COLO829 (cell line): ENCODE data around the gene THBS2.
"Not testable (repeated sequence)": the region's sequence is repeated elsewhere in the genome, so short reads cannot be mapped to it uniquely, and the experiment has no call there.

ENCODE experiments used
- DNase-seq: peaks from one replicate; pipeline ENCODE4 v3.0.0; 2012; ENCODE audit warnings: low spot score

THBS2 gene

DNA sequence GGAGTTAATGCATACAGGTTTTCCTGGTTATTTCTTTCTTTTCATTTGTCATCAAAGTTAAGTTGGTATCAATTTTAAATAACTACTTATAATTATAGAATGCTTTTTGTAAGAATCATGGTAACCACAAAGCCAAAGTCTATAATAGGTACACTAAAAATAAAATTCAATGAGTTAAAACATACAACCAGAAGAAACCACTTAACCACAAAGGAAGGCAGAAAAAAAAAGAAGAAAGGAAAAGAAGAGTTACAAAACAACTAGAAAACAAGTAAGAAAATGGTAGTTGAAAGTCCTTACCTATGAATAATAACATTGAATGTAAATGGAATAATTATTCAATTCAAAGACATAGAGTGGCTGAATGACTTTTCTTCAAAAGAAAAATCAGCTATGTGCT lies 45.6 kb downstream of the THBS2 start:
- DNase-seq = no peak

DNA sequence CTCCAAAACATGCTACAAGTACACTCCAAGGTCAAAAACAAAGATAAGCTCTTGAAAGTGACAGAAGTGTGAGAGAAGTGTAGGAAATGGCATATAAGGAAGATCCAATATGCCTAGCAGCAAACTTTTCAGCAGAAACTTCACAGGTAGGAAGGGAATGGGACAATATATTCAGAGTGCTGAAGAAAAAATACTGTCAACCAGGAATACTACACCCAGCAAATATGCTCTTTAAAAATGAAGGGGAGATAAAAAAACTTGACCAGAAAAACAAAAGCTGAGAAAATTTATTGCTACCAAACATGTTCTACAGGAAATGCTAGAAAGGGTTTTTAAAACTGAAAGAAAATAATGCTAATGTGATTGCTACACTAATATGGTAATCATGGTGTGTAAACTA lies 46.2 kb downstream of the THBS2 start:
- DNase-seq = no peak

DNA sequence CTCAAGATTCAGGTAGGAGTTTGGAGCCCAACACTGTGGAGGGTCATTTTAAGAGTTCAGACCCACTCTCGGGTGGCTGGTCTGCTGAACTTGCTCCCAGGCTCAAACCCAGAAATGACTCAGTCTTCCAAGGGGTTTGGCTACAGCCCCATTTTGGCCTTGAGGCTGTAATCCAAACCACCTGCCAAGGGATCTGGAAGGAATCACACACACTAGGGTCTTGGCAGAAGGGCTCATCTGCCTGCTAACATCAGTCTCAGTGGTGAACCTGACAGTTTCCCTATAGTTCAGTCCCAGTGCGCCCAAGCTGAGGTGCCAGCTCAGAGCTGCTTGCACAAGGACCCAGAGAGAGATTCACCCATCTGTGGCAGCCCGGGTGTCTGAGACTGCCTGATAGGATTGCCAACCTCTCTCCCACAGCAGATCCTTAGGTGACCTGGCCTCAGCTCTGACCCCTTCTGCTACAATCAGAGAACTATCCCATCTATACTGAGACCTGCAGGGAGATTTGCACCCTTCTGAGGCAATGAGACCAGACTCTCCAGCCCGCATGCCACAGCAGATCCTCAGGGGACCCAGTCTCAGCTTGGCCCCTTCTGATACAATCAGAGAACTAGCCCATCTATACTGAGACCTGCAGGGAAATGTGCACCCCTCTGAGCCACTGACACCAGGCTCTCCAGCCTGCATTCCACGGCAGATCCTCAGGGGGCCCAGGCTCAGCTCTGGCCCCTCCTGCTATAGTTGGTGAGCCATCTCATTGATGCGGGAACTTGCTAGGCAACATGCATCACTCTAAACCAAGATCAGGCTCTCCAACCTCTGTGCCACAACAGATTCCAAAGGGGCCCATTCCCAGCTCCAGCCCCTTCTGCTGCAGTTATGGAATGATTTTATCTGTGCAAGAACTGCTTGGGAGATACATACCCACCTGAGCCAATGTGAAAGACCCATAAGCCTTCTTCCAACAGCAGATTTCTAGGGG lies 48.2 kb downstream of the THBS2 start:
- no peak for DNase-seq

DNA sequence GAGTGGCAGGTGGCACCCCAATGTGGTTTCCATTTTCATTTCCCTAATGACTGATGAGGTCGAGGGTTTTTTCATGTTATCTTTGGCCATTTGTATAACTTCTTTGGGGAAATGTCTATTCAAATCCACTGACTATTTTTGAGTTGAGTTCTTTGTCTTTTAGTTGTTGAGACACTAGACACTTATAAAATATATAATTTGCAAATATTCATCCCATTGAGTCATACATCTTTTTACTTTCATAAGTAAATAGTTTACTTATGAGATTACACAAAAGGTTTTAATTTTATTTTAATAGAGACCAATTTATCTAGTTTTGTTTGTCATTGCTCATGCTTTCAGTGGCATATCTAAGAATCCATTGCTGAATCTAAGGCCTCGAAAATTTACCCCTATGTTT lies 49.5 kb downstream of the THBS2 start:
- no peak for DNase-seq

DNA sequence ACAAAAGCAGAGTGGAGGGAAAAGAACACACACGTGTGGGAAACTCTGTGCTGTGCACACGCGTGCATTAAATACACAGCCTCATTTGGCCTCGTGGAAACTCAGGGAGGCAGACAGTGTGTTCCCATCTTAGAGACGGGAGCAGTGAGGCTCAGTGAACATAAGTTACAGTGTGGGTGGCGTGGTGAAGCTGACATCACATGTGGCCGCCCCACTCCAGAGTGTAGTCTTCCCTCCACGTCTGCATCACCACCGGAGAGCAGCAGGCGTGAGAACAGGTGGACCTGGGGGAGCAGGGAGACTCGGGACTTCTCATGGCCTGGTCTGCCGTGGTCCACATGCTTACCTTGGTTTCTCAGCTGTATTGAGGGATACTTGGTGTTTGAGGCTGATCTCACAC lies 51.7 kb downstream of the THBS2 start:
- no peak for DNase-seq

DNA sequence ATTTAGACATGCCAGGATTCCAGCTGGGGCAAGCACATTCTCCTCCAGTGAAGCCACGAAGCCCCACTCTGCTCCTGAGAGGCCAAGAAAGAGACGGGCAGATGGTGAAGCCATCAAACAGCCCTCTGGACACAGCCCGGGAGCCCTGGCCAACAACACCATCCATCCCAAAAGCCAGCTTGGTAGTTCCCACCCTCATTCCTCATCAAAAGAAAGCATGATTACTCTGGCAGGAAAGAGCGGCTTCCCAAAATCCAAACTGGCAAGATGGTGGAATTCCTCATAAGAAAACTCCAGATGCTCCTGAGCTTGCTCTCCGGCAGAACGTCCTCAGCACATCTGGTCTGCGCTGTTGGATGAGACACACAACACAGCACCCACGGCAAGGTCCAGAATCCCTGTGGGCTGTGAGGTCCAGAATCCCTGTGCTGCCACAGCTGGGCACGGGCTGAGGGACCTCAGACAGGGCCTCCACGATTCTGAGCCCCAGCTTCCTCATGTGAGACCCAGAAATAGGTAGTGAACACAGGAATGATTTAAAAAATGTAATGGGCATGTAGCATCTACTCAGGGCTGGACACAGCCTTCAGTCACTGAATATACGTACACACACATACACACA lies 52.6 kb downstream of the THBS2 start:
- DNase-seq = no peak

DNA sequence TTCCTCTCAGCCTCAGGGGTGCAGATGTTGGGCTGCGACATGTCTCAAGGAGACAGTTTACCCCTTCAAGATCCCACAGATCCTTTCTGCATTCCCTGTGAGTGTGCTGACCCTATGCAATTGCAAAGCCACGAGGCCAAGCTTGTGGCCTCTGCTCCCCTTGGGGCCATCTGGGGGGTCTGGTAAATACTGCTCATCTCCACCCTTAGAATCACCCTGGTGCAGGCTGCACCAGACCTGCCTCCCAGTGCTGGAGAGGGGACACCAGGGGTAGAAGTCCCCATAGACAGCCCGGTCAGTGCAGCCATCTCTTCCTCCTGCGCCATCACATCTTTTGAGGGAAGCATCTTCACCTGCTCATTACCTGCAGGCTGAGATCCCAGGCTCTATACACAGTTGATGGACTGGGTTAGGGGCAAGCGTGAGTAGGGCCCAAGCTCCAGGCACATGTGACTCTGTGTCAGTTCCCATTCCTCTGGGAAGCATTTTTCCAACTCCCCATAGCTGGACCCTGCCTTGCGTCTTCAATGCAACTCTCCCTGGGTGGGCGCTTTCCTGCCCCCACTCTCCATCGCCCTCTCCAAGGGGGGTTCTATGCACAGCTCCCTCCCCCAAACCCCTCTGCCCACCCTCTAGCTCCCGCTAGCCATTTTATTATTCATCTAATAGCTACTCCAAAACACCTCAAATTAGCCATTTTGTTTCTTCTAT lies 53.9 kb downstream of the THBS2 start:
- no peak for DNase-seq

DNA sequence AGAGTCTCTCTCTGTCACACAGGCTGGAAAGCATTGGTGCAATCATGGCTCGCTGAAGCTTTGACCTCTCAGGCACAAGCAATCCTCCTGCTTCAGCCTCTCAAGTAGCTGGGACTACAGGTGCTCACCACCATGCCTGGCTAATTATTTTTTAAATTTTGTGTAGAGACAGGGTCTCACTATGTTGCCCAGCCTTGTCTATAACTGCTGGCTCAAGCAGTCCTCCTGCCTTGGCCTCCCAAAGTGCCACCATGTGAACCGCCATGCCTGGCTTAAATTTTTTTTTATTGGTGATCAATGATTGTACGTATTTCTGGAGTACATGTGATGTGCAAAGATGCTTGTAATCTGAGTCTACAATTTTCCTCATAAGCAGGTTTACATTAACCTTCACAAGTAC lies 54.8 kb downstream of the THBS2 start:
- no peak for DNase-seq

DNA sequence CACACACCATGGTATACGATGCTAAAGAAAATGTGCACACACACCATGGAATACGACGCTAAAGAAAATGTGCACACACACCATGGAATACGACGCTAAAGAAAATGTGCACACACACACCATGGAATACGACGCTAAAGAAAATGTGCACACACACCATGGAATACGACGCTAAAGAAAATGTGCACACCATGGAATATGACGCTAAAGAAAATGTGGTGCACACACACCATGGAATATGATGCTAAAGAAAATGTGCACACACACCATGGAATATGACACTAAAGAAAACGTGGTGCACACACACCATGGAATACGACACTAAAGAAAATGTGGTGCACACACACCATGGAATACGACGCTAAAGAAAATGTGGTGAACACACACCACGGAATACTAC lies 55.7 kb downstream of the THBS2 start:
- DNase-seq = not testable (repeated sequence)

DNA sequence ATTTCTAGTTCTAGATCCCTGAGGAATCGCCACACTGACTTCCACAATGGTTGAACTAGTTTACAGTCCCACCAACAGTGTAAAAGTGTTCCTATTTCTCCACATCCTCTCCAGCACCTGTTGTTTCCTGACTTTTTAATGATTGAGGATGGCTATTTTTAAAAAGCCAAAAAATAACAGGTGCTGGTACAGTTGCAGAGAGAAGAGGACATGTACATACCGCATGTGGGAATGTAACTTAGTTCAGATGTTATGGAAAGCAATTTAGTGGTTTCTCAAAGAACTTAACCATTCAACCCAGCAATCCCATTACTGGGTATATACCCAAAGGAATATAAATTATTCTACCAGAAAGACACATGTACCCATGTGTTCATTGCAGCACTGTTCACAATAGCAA lies 57.4 kb downstream of the THBS2 start:
- DNase-seq = not testable (repeated sequence)

DNA sequence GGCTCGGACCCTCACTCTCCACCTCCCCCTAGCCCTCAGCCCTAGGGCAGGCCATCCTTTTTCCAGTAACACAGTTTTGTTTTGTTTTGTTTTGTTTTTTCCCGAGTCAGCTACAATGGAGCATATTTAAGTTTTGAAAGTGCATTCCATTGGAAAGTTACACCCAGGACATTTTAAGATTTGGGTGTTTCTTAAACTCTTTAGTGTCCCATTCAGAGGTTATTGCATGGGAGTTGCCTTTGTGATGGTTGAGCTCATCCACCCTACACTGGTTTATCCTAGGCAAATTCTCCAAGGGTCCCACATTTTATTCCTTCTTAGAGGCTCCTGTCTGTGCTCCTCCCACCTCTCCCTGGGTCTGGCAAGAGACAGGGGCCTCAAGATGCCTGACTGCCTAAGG lies 58.9 kb downstream of the THBS2 start:
- no peak for DNase-seq

DNA sequence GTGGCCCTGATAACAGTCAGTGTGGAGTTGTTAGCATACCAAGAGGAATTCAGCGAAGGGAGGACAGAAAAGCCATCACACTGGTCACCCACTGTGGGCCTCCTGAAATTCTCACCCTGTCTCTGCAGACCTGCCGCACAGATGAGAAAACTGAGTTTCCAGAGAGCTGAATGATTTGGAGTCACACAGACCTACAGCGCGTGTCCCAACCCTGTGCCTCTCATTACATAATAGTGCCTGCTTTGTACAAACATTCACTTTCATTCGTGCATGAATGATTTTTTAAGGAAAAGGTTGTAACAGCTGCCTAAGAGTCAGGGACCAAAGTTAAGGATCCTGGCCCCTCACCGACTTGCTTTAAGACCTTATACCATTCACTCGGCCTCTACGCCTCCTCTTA lies 62.7 kb downstream of the THBS2 start:
- no peak for DNase-seq

DNA sequence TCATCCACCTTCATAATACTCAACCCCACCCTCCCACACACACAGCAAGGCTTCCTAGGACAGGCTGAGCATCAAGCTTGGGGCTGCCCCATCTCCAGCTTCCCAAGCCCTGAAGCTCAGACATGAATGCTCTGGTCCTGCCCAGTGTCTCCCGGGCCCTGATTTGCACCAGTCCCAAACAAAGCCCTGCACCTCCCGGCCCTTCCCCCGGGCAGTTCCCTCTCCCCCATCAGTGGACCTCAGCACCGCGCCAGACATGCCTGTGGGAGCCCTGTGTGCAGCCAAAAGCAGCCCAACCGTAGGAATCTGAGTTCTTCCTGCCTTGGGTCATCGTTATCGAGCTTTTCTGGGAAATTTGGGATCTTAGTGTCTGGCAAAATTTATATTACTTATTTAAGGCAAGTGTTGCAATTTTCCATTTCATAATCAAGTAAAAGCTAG lies 63.5 kb downstream of the THBS2 start:
- no peak for DNase-seq

DNA sequence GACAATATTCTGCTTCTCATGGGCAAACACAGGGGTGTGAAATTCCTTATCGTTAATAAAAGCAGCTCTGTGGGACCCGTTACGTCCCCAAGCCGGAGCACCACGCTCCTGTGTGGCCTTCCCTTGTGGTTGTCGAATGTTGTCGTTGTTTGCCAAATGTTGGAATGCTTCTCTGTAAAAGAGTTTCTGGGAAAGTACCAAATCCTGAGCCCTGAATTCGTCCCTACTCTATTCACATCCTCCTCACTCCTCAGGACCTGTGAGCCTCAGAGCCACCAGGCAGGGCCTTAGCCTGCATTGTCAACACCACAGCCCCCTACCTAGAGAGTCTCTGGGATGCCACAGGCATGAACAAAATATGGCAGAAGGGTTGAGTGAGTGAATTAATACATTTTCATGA lies 64.0 kb downstream of the THBS2 start:
- DNase-seq = no peak

DNA sequence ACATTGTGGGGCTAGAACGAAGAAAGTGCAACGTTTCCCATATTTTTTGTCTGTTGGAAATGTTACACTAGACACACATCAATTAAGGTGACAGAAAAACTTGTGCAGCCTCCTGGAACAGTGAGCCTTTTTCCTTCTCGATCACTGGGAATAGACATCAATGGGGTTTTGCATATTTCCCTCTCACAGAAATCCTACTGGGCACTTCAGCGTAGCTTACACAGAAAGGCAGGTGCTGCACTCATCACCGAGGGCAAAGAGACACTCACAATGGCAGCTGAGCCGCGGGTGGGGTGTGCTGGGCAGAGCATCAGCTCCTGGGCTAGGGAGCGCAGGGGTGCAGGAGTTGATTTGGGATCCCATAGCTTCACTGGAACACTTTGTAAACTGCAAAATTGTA lies 64.5 kb downstream of the THBS2 start:
- no peak for DNase-seq

DNA sequence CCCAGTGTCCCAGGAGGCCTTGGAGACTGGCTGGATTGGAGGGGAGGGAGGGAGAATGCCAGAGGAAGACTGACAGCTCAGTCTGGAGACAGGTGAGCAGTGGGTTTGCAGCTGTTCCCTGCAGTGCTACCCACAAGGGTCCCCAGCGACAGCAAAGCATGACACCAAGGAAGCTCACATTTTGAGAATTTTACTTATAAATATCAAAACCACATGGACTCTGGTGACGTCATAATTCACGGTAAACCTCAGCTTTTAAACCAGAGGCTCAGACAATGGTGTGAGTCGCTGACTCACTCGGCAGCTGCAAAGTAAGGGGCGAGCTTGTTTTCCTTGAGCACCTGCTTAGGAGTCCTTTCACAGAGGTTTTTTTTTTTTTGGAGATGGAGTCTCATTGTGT lies 65.2 kb downstream of the THBS2 start:
- no peak for DNase-seq

DNA sequence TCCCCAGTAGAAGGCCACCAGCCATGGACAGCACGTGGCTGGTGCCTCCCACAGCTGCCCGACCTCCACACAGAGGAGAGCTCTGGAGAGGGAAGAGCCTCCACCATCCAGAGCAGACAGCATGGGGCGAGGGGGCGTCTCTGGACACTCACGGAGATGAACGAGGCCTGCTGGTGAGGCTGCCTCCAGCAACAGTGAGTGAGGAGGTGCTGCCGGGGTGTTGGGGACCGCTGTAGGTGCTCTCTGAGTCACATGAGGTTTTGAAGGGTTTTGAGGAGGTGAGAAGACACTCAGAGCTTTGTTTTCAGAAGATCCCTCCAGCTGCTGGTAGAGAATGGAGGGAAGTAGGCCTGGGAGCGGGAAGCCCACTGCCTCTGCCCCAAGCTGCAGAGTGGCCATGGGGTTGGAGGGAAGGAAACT lies 65.6 kb downstream of the THBS2 start:
- DNase-seq = no peak

DNA sequence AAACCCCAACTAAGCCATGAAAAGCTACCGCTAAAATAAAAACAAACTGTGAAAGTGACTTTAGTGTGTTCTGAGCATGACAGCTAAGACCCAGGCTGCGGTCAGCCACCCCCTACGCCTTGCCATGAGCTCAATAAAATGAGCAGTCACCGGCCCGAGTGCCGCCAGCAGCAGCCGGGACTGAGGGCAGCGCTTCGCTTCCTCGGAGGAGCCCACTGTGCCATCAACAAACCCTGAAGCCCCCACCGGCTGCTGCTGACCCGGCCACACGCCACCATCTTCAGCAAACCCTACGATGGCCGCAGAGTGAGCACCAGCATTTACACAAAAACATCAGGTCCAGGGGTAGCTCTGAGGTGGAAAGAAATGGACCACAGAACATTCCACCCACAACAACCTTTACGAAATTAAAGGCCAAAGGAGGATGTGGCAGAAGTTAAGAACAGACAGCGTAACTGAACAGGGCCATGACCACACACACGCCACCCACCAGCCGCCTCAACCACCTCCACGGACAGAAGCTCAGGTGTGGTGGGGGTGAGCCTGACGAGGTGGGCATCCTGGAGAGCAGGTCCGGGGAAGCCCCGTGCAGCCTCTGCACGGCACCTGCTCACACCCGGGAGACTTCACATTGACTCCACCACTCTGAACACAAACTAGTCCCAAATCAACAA lies 67.0 kb downstream of the THBS2 start:
- no peak for DNase-seq

DNA sequence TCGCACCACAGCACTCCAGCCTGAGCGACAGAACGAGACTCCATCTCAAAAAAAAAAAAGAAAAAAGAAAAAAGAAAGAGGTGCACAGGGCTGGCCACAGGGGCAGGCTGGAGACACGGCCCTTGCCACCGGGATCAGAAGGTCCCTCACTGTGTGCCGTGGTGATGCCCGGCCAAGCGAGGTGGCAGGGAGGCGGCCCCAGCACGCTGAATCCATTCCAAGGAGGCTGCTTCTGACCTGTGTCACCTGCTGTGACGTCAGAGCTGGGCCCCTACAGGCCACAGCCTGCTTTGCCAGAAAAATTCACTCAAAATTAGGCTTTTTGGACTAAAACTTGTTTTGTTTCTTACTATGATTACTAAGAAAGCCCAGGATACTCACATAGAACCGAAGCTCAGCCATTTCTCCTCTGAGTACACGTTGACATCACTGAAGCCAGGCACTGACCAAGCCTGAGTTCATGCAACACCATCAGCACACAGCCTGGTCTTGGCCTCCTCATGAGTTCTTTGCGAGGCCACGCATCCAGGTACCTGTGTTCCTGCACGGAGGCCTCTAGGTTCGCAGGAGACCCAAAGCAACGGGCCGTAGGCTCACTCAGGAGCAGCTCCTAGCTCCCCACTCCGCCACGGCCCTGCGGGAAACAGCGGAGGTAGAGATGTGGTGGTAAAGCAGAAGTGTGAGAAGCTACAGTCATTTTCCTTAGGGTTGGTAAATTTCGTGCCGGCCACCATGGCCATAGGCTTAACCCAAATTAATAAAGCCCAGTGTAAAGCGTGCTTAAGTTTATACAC lies 67.8 kb downstream of the THBS2 start:
- DNase-seq = no peak

DNA sequence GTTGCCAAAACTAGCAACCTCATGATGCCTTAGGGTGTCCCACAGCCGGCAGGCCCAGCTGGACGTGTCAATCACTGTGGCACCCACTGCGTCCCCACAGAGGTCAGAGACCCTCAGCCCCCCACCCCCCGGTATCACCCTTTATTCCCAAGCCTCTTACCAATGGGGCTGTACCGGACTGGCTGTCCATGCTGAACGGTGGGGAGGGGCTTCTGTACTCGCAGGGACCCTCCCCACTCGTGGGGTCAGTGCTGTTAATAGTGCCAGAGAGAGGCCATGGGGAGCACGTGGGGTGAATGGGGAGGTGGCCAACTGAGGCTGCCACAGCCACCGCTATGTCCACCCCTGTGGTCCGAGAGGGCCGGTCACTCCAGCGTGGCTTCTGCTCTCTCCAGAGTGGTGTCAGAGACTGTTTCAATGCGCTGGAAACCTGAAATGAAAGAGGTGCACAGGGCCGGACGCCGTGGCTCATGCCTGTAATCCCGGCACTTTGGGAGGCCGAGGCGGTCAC lies 68.6 kb downstream of the THBS2 start:
- DNase-seq = no peak

DNA sequence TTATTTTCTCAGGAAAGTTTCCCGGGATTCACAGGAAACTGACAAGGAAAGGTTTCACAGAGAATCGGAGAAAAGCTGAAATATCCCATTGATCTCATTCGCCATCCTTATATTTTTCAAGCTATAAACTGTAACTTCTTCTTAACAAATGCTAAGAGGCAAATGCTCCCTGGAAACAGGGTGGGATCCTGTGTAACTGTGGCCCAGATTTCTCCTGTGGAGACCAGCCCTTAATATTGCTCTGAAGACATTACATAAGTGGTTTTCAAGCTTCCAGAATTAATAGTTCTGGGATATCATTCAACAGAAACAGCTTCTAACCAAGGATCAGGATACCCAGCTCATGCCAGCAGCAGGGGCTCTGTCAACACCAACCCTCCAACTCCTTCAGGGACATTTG lies 69.2 kb downstream of the THBS2 start:
- no peak for DNase-seq
